A549 treated with RU486 at 1 μM for 4 hours (cell line): ENCODE data around the gene CELA2B. TPM values are rescaled to one million over a fixed set of nuclear protein-coding genes. Genes with fewer than 3 reads are reported as not detected.

ENCODE experiments used
- total RNA-seq: library from RNA; stranded (reverse); fragments of 200-300 nt; extraction: Qiagen RNA extraction; gene quantifications from 5 replicates; pipeline ENCODE4 v1.2.3, GENCODE V29; 2022; ENCODE audit warnings: low read depth

Gene CELA2B
- total RNA-seq: not detected in 5 replicates

GRCh38 chr1:15475752-15476314 lies at the start of gene CELA2B:
Gene CELA2B (plus strand): TSS chr1:15476104. CDS start chr1:15476126, 22 bp downstream.

DNA sequence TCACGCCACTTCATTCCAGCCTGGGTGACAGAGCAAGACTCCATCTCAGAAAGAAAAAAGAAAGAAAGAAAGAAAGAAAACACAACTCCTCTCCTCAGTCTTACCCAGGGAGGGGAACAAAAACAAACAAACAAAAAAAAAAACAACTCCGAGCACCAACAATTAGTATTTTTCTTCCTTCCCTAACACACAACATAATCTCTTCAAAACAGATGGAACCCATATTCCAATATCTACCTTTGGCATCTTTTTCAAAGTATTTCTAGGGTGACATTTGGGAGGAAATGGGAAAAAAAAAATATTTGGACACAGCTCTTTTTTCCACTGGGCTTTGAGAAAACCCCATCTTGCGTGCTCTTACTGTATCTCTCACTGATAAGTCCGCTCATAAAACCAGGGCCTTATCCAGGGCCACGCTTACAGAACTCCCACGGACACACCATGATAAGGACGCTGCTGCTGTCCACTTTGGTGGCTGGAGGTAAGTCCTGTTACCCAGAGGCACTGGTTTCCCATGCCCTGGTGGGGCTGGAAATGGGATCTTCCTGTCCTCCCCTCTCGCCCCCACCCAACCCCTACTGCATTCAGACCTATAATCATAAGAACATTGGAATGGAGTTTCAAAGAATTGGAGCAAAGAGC lies 19.5 kb upstream of the CELA2B start, which contains the start of gene CELA2A:
Gene CELA2A (plus strand): TSS at position 420 of the 642 bp plus-strand sequence. CDS start 22 bp downstream, at position 442.

GRCh38 chr1:15524021-15524282 lies 48.0 kb downstream of the CELA2B start, which contains the start of gene CASP9:
Gene CASP9 (minus strand): TSS chr1:15524215. CDS start chr1:15524200, 15 bp downstream.

GRCh38 chr1:15526490-15527339 lies 50.8 kb downstream of the CELA2B start, which contains the start of gene DNAJC16:
Gene DNAJC16 (plus strand): TSS chr1:15526848. CDS start chr1:15529106, 2,258 bp downstream.

Other genes with a start within 250 kb of the CELA2B start
- gene FHAD1, start 228.9 kb upstream of the CELA2B start, total RNA-seq: 0.35 to 0.63 TPM (median 0.51 TPM) in 5 replicates
- 163 to 254 TPM (median 240 TPM) in 5 replicates for gene EFHD2, start 66.2 kb upstream of the CELA2B start, total RNA-seq
- gene CTRC, start 37.7 kb upstream of the CELA2B start, total RNA-seq: 0.65 to 2.1 TPM (median 1.7 TPM) in 5 replicates
- gene CELA2A, start 19.4 kb upstream of the CELA2B start, total RNA-seq: 0.17 TPM in 1 of 5 replicates, not detected in the others
- 4.4 to 6.9 TPM (median 6.1 TPM) in 5 replicates for gene CASP9, start 48.1 kb downstream of the CELA2B start, total RNA-seq
- gene DNAJC16, start 50.7 kb downstream of the CELA2B start, total RNA-seq: 4.1 to 5.0 TPM (median 4.5 TPM) in 5 replicates
- gene AGMAT, start 108.9 kb downstream of the CELA2B start, total RNA-seq: 5.5 to 8.2 TPM (median 7.2 TPM) in 5 replicates
- 7.6 to 10.0 TPM (median 9.3 TPM) in 5 replicates for gene DDI2, start 141.4 kb downstream of the CELA2B start, total RNA-seq
- gene PLEKHM2, start 208.2 kb downstream of the CELA2B start, total RNA-seq: 20.5 to 30.5 TPM (median 26.1 TPM) in 5 replicates